ENCODE measurements around the gene SLC39A9.

The SLC39A9 gene

GRCh38 chr14:69398053-69398817 is at the start of gene SLC39A9, which contains the start of gene ERH:
SLC39A9 (plus strand) TSS chr14:69398692; CDS start chr14:69399370, 678 bp downstream.
ERH (minus strand) TSS chr14:69398299; CDS start chr14:69398233, 66 bp downstream.
- DNase-seq (ENCODE audit: low spot score) = peak; percentile 98

GRCh38 chr14:69349091-69349777 is 49.3 kb upstream of the SLC39A9 start:
- no peak for DNase-seq (ENCODE audit: low spot score)

- no peak for DNase-seq (ENCODE audit: low spot score)
Observed at GRCh38 chr14:69350892-69351291, 47.6 kb upstream of the SLC39A9 start.

- no peak for DNase-seq (ENCODE audit: low spot score)
Observed at GRCh38 chr14:69351385-69351784, 47.1 kb upstream of the SLC39A9 start.

GRCh38 chr14:69351911-69352310 is 46.6 kb upstream of the SLC39A9 start:
- DNase-seq (ENCODE audit: low spot score) = no peak

GRCh38 chr14:69353168-69353567 is 45.3 kb upstream of the SLC39A9 start:
- no peak for DNase-seq (ENCODE audit: low spot score)

GRCh38 chr14:69354383-69355153 is 43.9 kb upstream of the SLC39A9 start:
- DNase-seq (ENCODE audit: low spot score) = no peak

- DNase-seq (ENCODE audit: low spot score) = no peak
Observed at GRCh38 chr14:69355154-69355597, 43.3 kb upstream of the SLC39A9 start.

- DNase-seq (ENCODE audit: low spot score) = no peak
Observed at GRCh38 chr14:69355607-69356281, 42.7 kb upstream of the SLC39A9 start.

- no peak for DNase-seq (ENCODE audit: low spot score)
Observed at GRCh38 chr14:69356903-69357543, 41.5 kb upstream of the SLC39A9 start.

GRCh38 chr14:69357544-69358200 is 40.8 kb upstream of the SLC39A9 start:
- no peak for DNase-seq (ENCODE audit: low spot score)

GRCh38 chr14:69358233-69358963 is 40.1 kb upstream of the SLC39A9 start:
- DNase-seq (ENCODE audit: low spot score) = no peak

- DNase-seq (ENCODE audit: low spot score) = no peak
Observed at GRCh38 chr14:69358966-69359365, 39.5 kb upstream of the SLC39A9 start.

GRCh38 chr14:69360438-69361108 is 37.9 kb upstream of the SLC39A9 start:
- DNase-seq (ENCODE audit: low spot score) = no peak

- no peak for DNase-seq (ENCODE audit: low spot score)
Observed at GRCh38 chr14:69363055-69363454, 35.4 kb upstream of the SLC39A9 start.

GRCh38 chr14:69363964-69364363 is 34.5 kb upstream of the SLC39A9 start:
- no peak for DNase-seq (ENCODE audit: low spot score)

- DNase-seq (ENCODE audit: low spot score) = no peak
Observed at GRCh38 chr14:69364378-69364777, 34.1 kb upstream of the SLC39A9 start.

GRCh38 chr14:69366069-69366468 is 32.4 kb upstream of the SLC39A9 start:
- no peak for DNase-seq (ENCODE audit: low spot score)

GRCh38 chr14:69366761-69367160 is 31.7 kb upstream of the SLC39A9 start:
- DNase-seq (ENCODE audit: low spot score) = no peak

GRCh38 chr14:69368381-69368780 is 30.1 kb upstream of the SLC39A9 start:
- no peak for DNase-seq (ENCODE audit: low spot score)
